ENCODE results near the gene ARHGEF28.

Gene ARHGEF28

GRCh38 chr5:73968729-73969128, 342.7 kb downstream of the ARHGEF28 start:
- Histone ChIP-seq H4K20me1 (ENCODE audit: insufficient read depth, low read length) (no peaks in the 10 kb centered on the region), H3K9ac (ENCODE audit: low read length) (no peak overlapping the region), H3K36me3 (replicated peaks; ENCODE audit: insufficient read depth, low read length) (no peaks in the 10 kb centered on the region), H3K4me2 (ENCODE audit: low read depth, low read length) (no peak overlapping the region), H3K9me3 (replicated peaks; ENCODE audit: insufficient read depth, low read length) (no peaks in the 10 kb centered on the region), H3K9me2 (replicated peaks; ENCODE audit: insufficient read depth, low read length) (no peaks in the 10 kb centered on the region), H3K27ac (ENCODE audit: low read length) (no peak overlapping the region), H3F3A (ENCODE audit: insufficient read depth, low read length) (no peaks in the 10 kb centered on the region), H3K4me3 (ENCODE audit: low read length) (no peak overlapping the region), H2AFZ (ENCODE audit: low read length) (no peak overlapping the region), H3K27me3 (replicated peaks; ENCODE audit: insufficient read depth, low read length) (no peaks in the 10 kb centered on the region), H3K4me1 (ENCODE audit: low read length) (no peaks in the 10 kb centered on the region), H3K79me2 (ENCODE audit: low read length) (no peaks in the 10 kb centered on the region)
- no peak for DNase-seq
- TF ChIP-seq CTCF (IDR thresholded peaks at IDR 0.05; ENCODE audit: low read length) (no peak), EZH2phosphoT487 (IDR thresholded peaks at IDR 0.05; ENCODE audit: low read length) (no peak), EZH2 (optimal IDR thresholded peaks at IDR 0.05; ENCODE audit: low read depth, low read length) (no peak)

DNA sequence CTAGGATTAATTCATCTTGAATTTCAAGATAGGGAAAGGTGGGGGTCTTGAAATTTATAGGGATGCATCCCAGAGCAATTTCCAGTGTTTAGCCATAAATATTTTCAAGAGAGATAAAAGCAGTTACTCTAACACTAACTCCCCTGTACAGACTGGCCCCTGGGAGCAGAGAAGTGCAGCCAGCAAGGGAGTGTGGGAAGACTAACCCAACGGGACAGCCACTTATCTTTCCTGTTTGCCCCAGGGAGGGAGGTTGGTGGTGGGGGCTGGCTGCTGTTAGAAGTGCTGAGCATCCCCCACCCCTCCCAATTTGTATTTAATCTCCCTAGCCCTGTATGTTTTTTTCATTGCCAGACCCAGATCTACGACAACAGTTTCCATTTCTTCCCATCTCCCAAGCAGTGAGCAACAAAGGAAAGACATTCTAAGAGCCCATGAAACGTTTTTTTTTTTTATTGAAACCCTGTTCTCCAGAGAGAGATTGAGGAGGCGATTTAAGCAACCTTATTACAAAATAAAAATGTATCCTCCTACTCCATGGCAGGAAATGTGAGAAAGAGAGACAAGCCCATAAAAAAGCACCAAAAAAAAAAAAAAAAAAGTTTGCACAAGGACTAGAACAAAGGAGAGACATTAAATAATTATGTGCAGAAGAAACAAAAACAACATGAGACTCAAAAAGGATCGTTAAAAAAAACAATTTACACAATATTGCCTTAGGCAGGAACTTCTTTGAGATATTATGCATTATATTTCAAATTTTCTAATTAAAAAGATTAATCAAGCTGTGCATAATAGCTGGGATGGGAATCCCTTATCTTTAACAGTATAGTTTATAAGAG, 343.4 kb downstream of the ARHGEF28 start:
- Histone ChIP-seq H3K4me3 (ENCODE audit: low read length) (no peak overlapping the region), H3F3A (ENCODE audit: insufficient read depth, low read length) (no peaks in the 10 kb centered on the region), H3K27ac (ENCODE audit: low read length) (no peak overlapping the region), H2AFZ (ENCODE audit: low read length) (no peak overlapping the region), H4K20me1 (ENCODE audit: insufficient read depth, low read length) (no peaks in the 10 kb centered on the region), H3K27me3 (replicated peaks; ENCODE audit: insufficient read depth, low read length) (no peaks in the 10 kb centered on the region), H3K9ac (ENCODE audit: low read length) (no peak overlapping the region), H3K4me1 (ENCODE audit: low read length) (no peaks in the 10 kb centered on the region), H3K9me2 (replicated peaks; ENCODE audit: insufficient read depth, low read length) (no peaks in the 10 kb centered on the region), H3K9me3 (replicated peaks; ENCODE audit: insufficient read depth, low read length) (no peaks in the 10 kb centered on the region), H3K36me3 (replicated peaks; ENCODE audit: insufficient read depth, low read length) (no peaks in the 10 kb centered on the region), H3K4me2 (ENCODE audit: low read depth, low read length) (no peak overlapping the region), H3K79me2 (ENCODE audit: low read length) (no peaks in the 10 kb centered on the region)
- TF ChIP-seq EZH2 (optimal IDR thresholded peaks at IDR 0.05; ENCODE audit: low read depth, low read length): no peak
- TF ChIP-seq CTCF (IDR thresholded peaks at IDR 0.05; ENCODE audit: low read length): no peak
- TF ChIP-seq EZH2phosphoT487 (IDR thresholded peaks at IDR 0.05; ENCODE audit: low read length): no peak
- no peak for DNase-seq

GRCh38 chr5:73971326-73971725, 345.3 kb downstream of the ARHGEF28 start:
- Histone ChIP-seq H3K4me2 (ENCODE audit: low read depth, low read length) (no peak overlapping the region), H3K9ac (ENCODE audit: low read length) (no peak overlapping the region), H4K20me1 (ENCODE audit: insufficient read depth, low read length) (no peaks in the 10 kb centered on the region), H3K4me3 (ENCODE audit: low read length) (no peak overlapping the region), H3K27me3 (replicated peaks; ENCODE audit: insufficient read depth, low read length) (no peaks in the 10 kb centered on the region), H3K27ac (ENCODE audit: low read length) (no peak overlapping the region), H3F3A (ENCODE audit: insufficient read depth, low read length) (no peaks in the 10 kb centered on the region), H3K4me1 (ENCODE audit: low read length) (no peaks in the 10 kb centered on the region), H3K36me3 (replicated peaks; ENCODE audit: insufficient read depth, low read length) (no peaks in the 10 kb centered on the region), H3K9me3 (replicated peaks; ENCODE audit: insufficient read depth, low read length) (no peaks in the 10 kb centered on the region), H3K9me2 (replicated peaks; ENCODE audit: insufficient read depth, low read length) (no peaks in the 10 kb centered on the region), H3K79me2 (ENCODE audit: low read length) (no peaks in the 10 kb centered on the region), H2AFZ (ENCODE audit: low read length) (no peak overlapping the region)
- TF ChIP-seq EZH2phosphoT487 (IDR thresholded peaks at IDR 0.05; ENCODE audit: low read length) (no peak), CTCF (IDR thresholded peaks at IDR 0.05; ENCODE audit: low read length) (no peak), EZH2 (optimal IDR thresholded peaks at IDR 0.05; ENCODE audit: low read depth, low read length) (no peak)
- DNase-seq: no peak
